HL-60/S4 treated with retinoic acid at 250 ng/mL for 4 days and 3 days (cell line): ENCODE results near the gene DAB2IP.
"Not testable (repeated sequence)": the region's sequence is repeated elsewhere in the genome, so short reads cannot be mapped to it uniquely, and the experiment has no call there.

Experiments used
- in situ Hi-C: fragments of 300-500 bp; cut with MboI; formaldehyde crosslinking; loops from 2 replicates; pipeline ENCODE4 v1.7.0; 2022; ENCODE audit warnings: low sequenced_read_pairs

The DAB2IP gene

DNA sequence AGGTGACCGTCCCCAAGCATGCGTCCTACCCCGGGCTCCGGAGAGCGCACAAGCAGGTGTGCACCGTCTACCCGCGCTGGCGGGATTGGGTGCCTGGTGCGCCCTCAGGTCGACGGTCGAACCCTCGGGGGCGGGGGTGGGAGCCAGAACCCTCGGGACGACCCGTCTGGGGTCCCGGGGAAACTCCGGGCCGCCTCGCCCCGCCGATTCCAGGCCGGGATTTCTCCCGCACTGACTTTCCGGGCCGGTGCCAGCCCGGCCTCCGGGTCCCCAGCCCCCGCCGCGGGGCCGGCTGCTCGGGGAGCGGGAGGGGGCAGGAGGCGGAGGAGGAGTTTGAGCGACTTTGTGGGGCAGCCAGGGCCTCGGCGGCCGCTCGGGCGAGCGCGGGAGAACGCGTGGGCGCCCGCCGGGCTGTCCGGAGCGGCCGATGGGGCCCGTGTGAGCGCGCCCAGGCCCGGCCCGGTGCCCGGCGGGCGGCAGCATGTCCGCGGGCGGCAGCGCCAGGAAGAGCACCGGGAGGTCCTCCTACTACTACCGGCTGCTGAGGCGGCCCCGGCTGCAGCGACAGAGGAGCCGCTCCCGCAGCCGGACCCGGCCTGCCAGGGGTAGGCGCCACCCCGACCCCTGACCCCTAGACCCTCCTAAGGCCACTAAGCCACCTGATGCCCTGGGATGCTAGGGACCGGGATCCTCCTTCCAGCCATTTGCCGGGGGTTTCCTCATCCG, at the start of gene DAB2IP:
TSS of gene DAB2IP (plus strand) at position 340 of the 726 bp plus-strand sequence. CDS start at position 482, 142 bp downstream.
- in situ Hi-C loops: no loop called here

- in situ Hi-C loops: no loop called here
These were observed 48.4 kb upstream of the DAB2IP start for GRCh38 chr9:121603028-121603427.

GRCh38 chr9:121604242-121604641, 47.2 kb upstream of the DAB2IP start:
- in situ Hi-C loops: no loop called here

- in situ Hi-C loops: no loop called here
These were observed 46.8 kb upstream of the DAB2IP start for GRCh38 chr9:121604654-121605053.

DNA sequence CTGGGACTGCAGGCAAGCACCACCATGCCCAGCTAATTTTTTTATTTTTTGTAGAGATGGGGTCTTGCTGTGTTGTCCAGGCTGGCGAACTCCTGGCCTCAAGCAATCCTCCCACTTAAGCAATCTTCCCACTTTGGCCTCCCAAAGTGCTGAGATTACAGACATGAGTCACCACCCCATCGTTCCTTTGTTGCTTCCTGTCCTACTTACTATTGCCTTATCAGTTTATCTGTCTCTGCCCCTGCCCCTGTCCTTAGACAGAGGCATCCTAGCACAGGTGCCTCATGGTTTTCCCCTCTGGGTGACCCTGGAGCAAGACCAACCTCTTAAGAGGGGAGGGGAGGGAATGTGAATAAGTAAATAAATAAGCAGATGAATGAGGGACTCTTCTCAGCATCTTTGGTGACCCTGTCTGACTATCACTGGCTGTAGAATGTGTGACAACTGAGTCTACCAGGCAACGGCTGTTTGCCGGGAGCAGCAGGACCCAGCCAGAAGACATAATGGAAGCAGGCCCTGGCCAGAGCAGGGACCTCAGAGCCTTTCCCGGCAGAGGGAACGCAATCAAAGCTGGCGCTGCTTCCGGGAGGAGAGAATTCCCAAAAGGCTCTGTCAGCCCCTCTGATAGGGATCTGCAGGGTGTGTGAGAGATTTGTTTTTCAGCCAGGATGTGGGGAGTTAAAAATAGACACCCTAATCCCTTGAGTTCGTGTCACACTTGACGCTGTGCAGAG, 43.8 kb upstream of the DAB2IP start:
- in situ Hi-C loops: no loop called here

DNA sequence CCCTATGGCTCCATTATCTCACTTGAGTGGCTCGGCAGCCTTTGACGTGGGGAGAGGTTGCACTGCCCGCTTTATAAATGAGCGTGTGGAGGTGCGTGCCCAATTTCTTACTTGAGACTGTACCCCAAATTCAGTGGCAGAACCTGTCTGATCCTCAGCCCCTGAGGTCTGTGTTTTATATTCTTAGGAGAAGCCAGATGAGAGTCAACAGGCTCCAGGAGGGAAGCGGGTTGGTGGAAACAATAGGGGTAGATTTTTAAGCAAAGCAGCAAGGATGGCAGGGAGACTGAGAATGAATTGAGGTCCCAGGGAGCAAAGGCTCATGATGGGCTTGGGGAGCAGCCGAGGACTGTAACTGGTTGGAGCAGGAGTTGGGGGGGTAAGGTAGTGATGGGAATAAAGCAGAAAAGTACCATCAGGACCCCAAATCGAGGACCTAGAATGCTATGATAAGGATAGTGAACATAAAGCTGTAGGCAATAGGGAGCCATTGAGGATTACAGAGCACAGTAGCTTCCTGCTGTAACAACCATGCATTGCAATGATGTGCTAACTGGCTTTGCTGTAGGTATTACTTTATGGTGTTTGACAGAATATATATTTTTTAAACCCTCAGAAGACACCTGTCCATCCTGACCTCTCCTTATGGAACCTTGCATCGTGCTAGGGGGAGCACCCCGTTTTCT, 43.1 kb upstream of the DAB2IP start:
- in situ Hi-C loops: no loop called here

DNA sequence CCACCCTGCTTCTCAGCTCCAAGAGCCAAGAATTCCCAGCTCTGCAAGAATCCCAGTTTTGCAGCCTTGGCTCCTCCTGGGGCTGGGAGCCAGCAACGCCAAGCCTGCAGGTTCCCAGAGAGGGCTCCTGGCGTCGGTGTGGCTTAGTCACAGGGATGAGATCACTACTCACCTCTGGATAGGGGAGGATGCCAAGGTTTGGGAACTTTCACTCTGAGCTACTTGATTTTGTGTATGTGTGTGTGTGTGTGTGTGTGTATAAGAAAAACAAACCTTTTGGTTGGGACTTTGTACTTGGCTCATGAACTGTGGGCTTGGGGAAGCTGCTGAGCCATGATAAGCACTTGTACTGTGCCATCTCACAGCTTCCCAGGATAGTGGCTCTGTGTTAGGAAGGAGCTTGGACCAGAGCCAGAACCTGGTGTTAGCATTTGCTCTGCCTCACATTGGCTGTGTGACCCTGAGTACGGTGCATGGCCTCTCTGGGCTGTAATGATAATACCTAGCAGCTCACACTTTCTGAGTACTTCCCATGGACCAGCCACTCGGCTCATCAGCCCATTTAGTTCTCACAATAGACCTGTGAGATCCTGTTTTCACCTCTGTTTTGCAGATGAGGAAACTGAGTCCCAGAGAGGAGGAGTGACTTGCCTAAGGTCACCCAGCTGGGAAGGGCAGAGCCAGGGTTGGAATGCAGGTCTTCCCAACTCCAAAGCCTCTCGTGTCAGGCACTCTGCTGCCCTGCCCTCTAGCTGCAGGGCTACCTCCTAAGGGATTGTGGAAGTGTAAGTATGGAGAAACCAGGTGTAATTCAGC, 41.4 kb upstream of the DAB2IP start:
- in situ Hi-C loops: no loop called here

DNA sequence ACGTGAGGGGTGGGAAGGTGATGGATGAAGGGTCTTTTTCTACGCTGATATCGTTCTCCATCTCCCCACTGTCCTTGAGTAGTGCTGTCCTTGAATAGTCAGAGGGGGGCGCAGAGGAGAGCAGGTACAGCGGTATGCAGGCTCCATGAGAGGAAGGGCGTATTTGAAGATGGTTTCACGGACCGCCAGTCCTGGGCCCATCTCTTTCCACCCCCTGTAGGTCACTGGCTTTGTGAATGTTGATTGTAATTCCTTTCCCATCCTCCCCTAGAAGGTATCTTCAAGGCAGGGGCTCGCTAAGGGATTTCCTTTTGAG, 40.8 kb upstream of the DAB2IP start:
- in situ Hi-C loops: no loop called here

- in situ Hi-C loops: no loop called here
These were observed 38.9 kb upstream of the DAB2IP start for GRCh38 chr9:121612511-121612998.

DNA sequence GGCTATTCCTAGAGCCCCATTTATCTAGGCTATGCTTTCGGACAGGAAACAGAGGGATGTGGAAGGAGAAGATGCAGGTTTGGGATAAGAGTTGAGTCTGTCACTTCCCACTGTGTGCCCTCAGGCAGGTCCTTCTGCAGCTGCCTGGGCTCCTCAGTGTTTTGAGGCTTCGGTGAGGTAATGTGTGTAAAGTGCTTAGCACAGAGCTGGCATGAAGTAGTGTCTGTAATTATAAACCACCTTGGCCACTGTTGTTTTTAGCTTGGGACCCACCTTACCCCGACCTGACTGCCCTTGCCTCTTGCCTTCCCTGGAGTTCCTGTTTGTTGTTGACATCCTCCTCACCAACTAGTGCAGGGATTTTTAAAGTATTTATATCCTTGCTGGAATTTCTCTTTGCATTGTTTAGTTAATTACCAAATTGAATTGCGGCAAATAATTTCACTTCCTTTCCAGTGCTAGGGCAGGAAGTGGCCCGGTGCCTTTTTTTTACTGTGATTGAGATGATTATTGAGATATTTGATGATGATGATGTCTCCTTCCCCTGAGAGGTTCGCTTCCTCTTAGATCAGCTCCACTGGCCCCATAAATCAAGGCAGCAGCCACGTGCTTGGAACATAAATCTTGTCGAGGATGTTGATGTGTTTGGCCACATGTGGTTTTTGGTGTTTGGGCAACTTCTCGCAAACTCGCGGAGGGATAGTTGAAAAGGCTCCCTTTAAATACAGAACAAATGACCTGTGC, 38.3 kb upstream of the DAB2IP start:
- in situ Hi-C loops: no loop called here

GRCh38 chr9:121616123-121616755, 35.2 kb upstream of the DAB2IP start:
- in situ Hi-C loops: no loop called here

DNA sequence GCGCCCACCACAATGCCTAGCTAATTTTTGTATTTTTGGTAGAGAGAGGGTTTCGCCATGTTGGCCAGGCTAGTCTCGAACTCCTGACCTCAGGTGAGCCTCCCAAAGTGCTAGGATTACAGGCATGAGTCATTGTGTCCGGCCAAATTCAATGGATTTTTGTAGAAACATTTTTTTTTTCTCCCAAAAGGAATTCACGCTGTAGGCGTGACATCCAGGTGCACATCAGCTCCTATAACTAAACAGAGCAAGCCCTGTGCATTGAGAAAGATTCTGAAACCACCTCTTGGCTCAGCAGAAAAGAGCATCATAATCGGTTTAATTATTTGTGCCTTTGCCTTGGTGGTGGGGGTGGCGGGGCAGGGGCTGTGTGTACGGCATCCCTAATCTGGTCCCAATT, 32.9 kb upstream of the DAB2IP start:
- in situ Hi-C loops: no loop called here

GRCh38 chr9:121618910-121619309, 32.5 kb upstream of the DAB2IP start:
- in situ Hi-C loops: not testable (repeated sequence)

DNA sequence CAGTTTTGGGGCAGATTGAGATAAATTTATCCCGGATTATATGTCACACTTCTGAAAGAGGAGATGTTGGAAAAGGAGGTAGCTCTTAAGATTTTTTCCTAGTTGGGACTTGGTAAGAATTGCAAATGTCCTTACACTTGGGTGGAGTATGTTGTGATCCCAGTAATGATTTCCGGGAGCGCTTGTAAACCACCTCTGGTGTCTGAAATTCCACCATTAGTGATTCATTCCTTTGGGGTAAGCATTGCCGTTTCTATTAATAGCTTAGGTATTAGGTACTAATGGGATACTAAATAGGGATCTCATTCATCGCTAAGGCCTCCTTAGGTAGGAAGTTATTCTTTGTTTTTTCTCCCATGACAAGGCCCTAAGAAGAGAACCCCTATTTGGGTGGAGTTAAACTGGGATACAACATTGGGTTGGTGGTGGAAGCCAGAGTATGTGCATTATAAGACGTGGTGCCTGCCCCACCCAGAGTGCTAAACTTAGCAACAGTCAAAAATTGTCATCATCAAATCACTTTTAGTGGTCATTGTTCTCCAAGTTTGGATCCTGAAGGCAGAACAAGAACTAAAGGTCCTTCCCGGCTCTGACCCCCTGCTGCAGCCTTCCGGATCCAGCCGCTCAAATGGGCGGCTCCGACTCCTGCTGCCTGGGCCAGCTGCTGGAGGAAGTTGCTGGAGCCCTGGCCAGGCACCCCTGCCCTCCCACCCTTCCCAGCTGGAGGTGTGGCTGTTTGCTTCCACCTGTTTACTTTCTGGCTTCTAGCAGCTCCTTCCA, 31.7 kb upstream of the DAB2IP start:
- in situ Hi-C loops: no loop called here

GRCh38 chr9:121620325-121620673, 31.1 kb upstream of the DAB2IP start:
- in situ Hi-C loops: no loop called here

DNA sequence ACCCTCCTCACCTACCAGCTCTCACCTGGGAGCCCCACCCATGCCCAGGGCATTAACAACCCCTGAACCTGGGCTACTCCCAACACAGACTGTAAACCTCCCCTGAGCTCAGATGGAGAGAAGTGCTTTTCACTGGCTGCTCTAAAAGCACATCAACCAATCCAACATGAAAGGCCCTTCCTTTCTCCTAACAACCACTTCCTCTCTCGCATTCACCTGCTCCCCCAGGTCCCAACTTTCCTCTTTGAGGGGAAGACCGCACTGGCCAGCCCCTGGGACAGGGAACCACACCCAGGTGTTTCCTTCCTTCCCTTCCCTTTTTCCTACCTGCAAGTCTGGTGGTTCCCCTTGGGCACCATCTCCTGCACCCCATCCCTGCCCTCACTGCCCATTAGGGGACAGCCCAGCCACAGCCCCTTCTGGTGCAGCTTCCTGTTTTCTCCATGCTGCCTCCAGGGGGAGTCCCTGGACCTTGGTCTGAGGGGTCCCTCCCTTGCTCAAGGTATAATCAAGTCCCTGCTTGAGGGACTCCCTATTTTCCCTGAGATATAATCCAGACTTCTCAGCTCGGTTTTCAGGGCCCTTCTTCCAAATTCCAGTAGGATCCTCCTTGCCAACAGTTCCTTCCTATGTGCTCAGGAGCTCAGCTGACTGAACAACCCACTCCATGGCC, 30.5 kb upstream of the DAB2IP start:
- in situ Hi-C loops: no loop called here

- in situ Hi-C loops: no loop called here
These were observed 28.8 kb upstream of the DAB2IP start for GRCh38 chr9:121622387-121623203.

DNA sequence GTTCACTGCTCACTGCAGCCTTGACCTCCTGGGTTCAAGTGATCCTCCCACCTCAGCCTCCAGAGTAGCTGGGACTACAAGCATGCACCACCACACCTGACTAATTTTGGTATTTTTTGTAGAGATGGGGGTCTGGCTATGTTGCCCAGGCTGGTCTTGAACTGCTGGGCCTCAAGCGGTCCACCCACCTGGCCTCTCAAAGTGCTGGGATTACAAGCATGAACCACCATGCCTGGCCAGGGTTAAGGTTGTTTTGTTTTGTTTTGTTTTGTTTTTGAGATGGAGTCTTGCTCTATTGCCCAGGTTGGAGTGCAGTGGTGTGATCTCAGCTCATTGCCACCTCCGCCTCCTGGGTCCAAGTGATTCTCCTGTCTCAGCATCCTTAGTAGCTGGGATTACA, 28.0 kb upstream of the DAB2IP start:
- in situ Hi-C loops: not testable (repeated sequence)
